Spinal cord (tissue), 10 donors: ENCODE results near the gene HHIP. TPM values are rescaled to one million over a fixed set of nuclear protein-coding genes. Genes with fewer than 3 reads are reported as not detected.
A peak's percentile ranks its signal among the peaks of the same experiment; 100 is the strongest.

Experiments
- DNase-seq, 6 donors: peaks; one replicate each; pipeline versions ENCODE4 v3.0.0 to v3.0.0-alpha.2; 2013 to 2015; ENCODE audit warnings: low spot score in 6 of 6, low read depth in 4 of 6
- H3K27ac ChIP-seq: one replicate; pipeline ENCODE4 v1.5.1; 2013; ENCODE audit warnings: low read depth, low read length, control low read depth
- H3K27me3 ChIP-seq: one replicate; pipeline ENCODE4 v1.6.1; 2013; ENCODE audit warnings: low read length; ENCODE audit not compliant: control insufficient read depth, insufficient read depth
- H3K36me3 ChIP-seq: one replicate; pipeline ENCODE4 v1.6.1; 2013; ENCODE audit warnings: low read length; ENCODE audit not compliant: control insufficient read depth, insufficient read depth
- H3K4me1 ChIP-seq: one replicate; pipeline ENCODE4 v1.6.1; 2013; ENCODE audit warnings: low read length; ENCODE audit not compliant: control insufficient read depth, insufficient read depth
- H3K4me3 ChIP-seq: one replicate; pipeline ENCODE4 v1.5.1; 2013; ENCODE audit warnings: low read depth, low read length, control low read depth
- H3K9me3 ChIP-seq: one replicate; pipeline ENCODE4 v1.6.1; 2013; ENCODE audit warnings: low read length; ENCODE audit not compliant: control insufficient read depth, insufficient read depth
- WGBS: methylation state at CpG from one replicate; pipeline ENCODE4 v1.1.5; 2013; ENCODE audit warnings: missing lambda C conversion rate; ENCODE audit not compliant: insufficient coverage; 5-methylcytosine and 5-hydroxymethylcytosine counted together
- polyA plus RNA-seq, 2 donors: library from polyadenylated mRNA; unstranded; fragments of 120-200 nt; gene quantifications; one replicate each; pipeline ENCODE4 v1.2.1, GENCODE V29; 2013; ENCODE audit not compliant: insufficient read length in 2 of 2
- total RNA-seq, 2 donors: library from RNA; depleted of rRNA in 1 of 2; stranded (reverse); fragments of 120-200 nt in 1 of 2; fragments of >200 nt in 1 of 2; gene quantifications; one replicate each; pipeline versions ENCODE4 v1.2.3 to v1.2.4, GENCODE V29; 2013 to 2014
- donor health status: healthy.

HHIP gene
- total and polyA plus RNA-seq, 4 donors: 9.9 to 36.1 (median 12.7) TPM

- no peak overlapping the region for H3K27ac ChIP-seq
- H3K36me3 ChIP-seq: no peaks in the 10 kb centered on the region
- WGBS: no CpG with 5 or more reads among the region's 2 CpGs
Observed at GRCh38 chr4:144733566-144733965, 87.6 kb downstream of the HHIP start.

GRCh38 chr4:144734522-144734921, 88.6 kb downstream of the HHIP start:
- H3K36me3 ChIP-seq: no peaks in the 10 kb centered on the region
- H3K27ac ChIP-seq: no peak overlapping the region
- no peaks in the 10 kb centered on the region for H3K27me3 ChIP-seq
- no peak for DNase-seq
- H3K4me1 ChIP-seq: no peaks in the 10 kb centered on the region
- no peak overlapping the region for H3K4me3 ChIP-seq
- H3K9me3 ChIP-seq: no peaks in the 10 kb centered on the region
- 33% methylated on average over 4 of the region's 4 CpGs for WGBS

More at GRCh38 chr4:144733566-144733965, 87.6 kb downstream of the HHIP start:
- Histone ChIP-seq H3K4me1 (no peaks in the 10 kb centered on the region), H3K27me3 (no peaks in the 10 kb centered on the region), H3K9me3 (no peaks in the 10 kb centered on the region), H3K4me3 (no peak overlapping the region)
- no peak for DNase-seq

- Histone ChIP-seq H3K36me3 (no peaks in the 10 kb centered on the region), H3K27ac (no peak overlapping the region), H3K27me3 (no peaks in the 10 kb centered on the region), H3K4me1 (no peaks in the 10 kb centered on the region), H3K9me3 (no peaks in the 10 kb centered on the region), H3K4me3 (no peak overlapping the region)
- DNase-seq: peak in 1 of 6 donors; percentile 2
- WGBS: no CpG with 5 or more reads among the region's 3 CpGs
Observed at GRCh38 chr4:144738649-144739048, 92.7 kb downstream of the HHIP start.

GRCh38 chr4:144739511-144740033, 93.6 kb downstream of the HHIP start:
- DNase-seq: peak in 1 of 6 donors; percentile 4
- Histone ChIP-seq H3K36me3 (no peaks in the 10 kb centered on the region), H3K27ac (no peak overlapping the region), H3K4me3 (no peak overlapping the region), H3K27me3 (no peaks in the 10 kb centered on the region), H3K9me3 (no peaks in the 10 kb centered on the region), H3K4me1 (no peaks in the 10 kb centered on the region)

- no peak overlapping the region for H3K27ac ChIP-seq
- no peaks in the 10 kb centered on the region for H3K4me1 ChIP-seq
- no CpG with 5 or more reads among the region's 1 CpG for WGBS
- H3K27me3 ChIP-seq: no peaks in the 10 kb centered on the region
- H3K9me3 ChIP-seq: no peaks in the 10 kb centered on the region
- no peaks in the 10 kb centered on the region for H3K36me3 ChIP-seq
- DNase-seq: peak in 1 of 6 donors; percentile 2
- H3K4me3 ChIP-seq: no peak overlapping the region
Observed at GRCh38 chr4:144740316-144740715, 94.4 kb downstream of the HHIP start.

DNA sequence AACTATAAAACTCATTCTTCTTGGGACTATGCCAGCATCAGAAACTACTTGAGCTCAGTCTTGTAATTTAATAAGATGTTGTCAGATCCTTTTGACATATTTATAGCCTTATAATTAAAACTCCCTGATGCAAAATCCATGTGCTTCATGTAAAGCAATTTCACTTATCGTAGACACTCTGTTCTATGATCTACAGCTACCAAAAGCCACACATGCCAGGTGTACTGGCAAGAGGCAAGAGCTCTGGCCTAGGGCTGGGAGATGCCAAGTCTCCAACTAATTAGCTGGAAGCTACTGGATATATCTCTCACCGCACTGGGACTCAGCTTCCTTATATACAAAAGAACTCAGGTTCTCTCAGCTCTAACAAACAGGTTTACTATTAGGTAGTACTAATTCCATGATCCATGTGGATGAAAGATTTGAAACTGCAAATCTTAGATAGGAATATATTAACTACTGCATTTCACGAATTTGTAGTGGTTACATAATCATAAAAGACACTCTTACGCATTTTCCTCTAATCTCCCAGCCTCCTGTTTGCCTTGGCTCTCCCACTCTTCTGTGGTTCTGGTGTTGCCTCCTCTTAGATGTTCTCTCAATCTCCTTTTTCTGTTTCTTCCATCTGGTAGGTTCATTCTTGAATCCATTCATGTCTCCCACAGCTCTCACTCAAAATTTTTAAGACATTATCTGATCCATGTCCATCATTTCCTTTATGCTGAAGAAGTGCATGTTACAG, 103.0 kb downstream of the HHIP start:
- no peaks in the 10 kb centered on the region for H3K27me3 ChIP-seq
- no CpG with 5 or more reads among the region's 4 CpGs for WGBS
- no peaks in the 10 kb centered on the region for H3K4me1 ChIP-seq
- no peaks in the 10 kb centered on the region for H3K36me3 ChIP-seq
- no peaks in the 10 kb centered on the region for H3K9me3 ChIP-seq
- no peak overlapping the region for H3K4me3 ChIP-seq
- no peak overlapping the region for H3K27ac ChIP-seq
- DNase-seq: no peak

- H3K9me3 ChIP-seq: no peaks in the 10 kb centered on the region
- H3K27me3 ChIP-seq: no peaks in the 10 kb centered on the region
- H3K27ac ChIP-seq: no peak overlapping the region
- WGBS: 75% methylated on average over 2 of the region's 2 CpGs
- no peak for DNase-seq
- H3K4me1 ChIP-seq: no peaks in the 10 kb centered on the region
- no peaks in the 10 kb centered on the region for H3K36me3 ChIP-seq
- no peak overlapping the region for H3K4me3 ChIP-seq
Observed at GRCh38 chr4:144750348-144750747, 104.4 kb downstream of the HHIP start.

DNA sequence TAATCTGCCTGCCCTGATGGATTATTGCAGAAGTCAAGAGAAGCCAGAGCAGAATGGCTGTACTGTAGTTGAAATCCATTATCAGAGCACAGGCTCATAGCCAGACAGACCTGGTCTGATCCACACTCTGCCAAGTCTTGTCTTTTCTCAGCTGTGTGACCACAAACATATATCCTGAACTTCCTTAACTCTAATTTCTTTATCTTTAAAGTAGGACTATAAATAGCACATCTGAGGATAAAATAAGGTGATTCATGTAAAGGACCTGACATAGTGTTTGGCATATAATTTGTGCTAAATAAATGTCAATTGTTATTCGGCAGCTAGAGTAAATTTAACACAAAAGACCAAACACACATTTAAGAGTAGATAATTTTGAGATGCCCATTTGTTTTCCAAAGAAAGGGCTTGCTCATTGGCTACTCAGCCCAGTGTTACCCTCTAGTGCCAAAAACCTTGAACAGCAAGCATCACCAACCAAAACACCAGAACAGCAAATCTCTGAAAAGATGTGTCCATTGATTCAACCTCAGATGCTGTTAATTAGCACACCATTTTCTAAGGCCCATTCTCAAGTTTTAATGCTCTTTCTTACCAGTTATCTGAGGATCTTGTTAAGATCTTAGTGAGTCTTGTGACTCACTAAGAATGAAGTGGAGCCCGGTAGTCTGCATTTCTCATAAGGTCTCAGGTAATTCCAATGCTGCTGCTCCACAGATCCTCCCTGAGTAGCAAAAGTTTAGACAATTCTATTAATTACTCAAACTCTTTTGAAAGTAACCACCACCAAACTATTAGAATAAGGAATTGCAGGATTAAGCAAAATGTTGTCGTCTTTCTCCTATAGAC, 108.8 kb downstream of the HHIP start:
- DNase-seq: peak in 2 of 6 donors; percentile 8 to 23
- Histone ChIP-seq H3K9me3 (no peaks in the 10 kb centered on the region), H3K36me3 (no peaks in the 10 kb centered on the region), H3K4me3 (no peak overlapping the region), H3K27me3 (no peaks in the 10 kb centered on the region), H3K27ac (no peak overlapping the region), H3K4me1 (no peaks in the 10 kb centered on the region)
- WGBS: no CpG with 5 or more reads among the region's 3 CpGs

- H3K27ac ChIP-seq: no peak overlapping the region
- DNase-seq: no peak
- WGBS: no CpG with 5 or more reads among the region's 1 CpG
- H3K4me3 ChIP-seq: no peak overlapping the region
- H3K36me3 ChIP-seq: no peaks in the 10 kb centered on the region
- H3K9me3 ChIP-seq: no peaks in the 10 kb centered on the region
- no peaks in the 10 kb centered on the region for H3K27me3 ChIP-seq
- H3K4me1 ChIP-seq: no peaks in the 10 kb centered on the region
Observed at GRCh38 chr4:144757969-144758368, 112.0 kb downstream of the HHIP start.
